Pancreas (tissue), 10 donors: ENCODE measurements around the gene PRKCQ. TPM values are rescaled to one million over a fixed set of nuclear protein-coding genes. Genes with fewer than 3 reads are reported as not detected.
"Not testable (repeated sequence)": the region's sequence is repeated elsewhere in the genome, so short reads cannot be mapped to it uniquely, and the experiment has no call there.

Experiments
- ATAC-seq, 4 donors: fragments of 200-7000 bp; cut with Tn5 transposase; one replicate each; pipeline versions ENCODE4 v1.8.0 to v1.9.1; 2020; ENCODE audit warnings: mild to moderate bottlenecking in 4 of 4, moderate library complexity in 4 of 4
- DNase-seq, 6 donors: peaks; one replicate each; pipeline ENCODE4 v3.0.0-alpha.2; 2020
- FAIRE-seq: peaks from 2 replicates; lab custom pipeline; 2012; peaks lifted over from hg19 to GRCh38; lab: Jason Lieb, UNC
- H3K27ac ChIP-seq, 4 donors: fragments of 200-600 bp; sonication (generic); 1 replicate in 3 of 4; 2 replicates in 1 of 4; pipeline versions ENCODE4 v1.5.0 to v1.8.0; 2020
- H3K27me3 ChIP-seq, 4 donors: fragments of 200-600 bp; one replicate each; pipeline ENCODE4 v1.8.0; 2021
- H3K36me3 ChIP-seq, 3 donors: fragments of 200-600 bp; sonication (generic) in 1 of 3; one replicate each; pipeline versions ENCODE4 v1.5.0 to v1.8.0; 2020 to 2021
- H3K4me1 ChIP-seq, 3 donors: fragments of 200-600 bp; one replicate each; pipeline ENCODE4 v1.8.0; 2021
- H3K4me3 ChIP-seq, 4 donors: fragments of 200-600 bp; sonication (generic) in 2 of 4; one replicate each; pipeline versions ENCODE4 v1.5.0 to v1.8.0; 2020 to 2021
- H3K9me3 ChIP-seq, 4 donors: fragments of 200-600 bp; one replicate each; pipeline ENCODE4 v1.8.0; 2021
- CTCF ChIP-seq, 4 donors: fragments of 200-600 bp; sonication (generic) in 3 of 4; IDR thresholded peaks; one replicate each; pipeline versions ENCODE4 v1.5.0 to v1.8.0; 2021; ENCODE audit warnings: antibody characterized with exemption in 4 of 4
- WGBS, 2 donors: extraction: QIAGEN DNeasy Blood & Tissue Kit; methylation state at CpG; one replicate each; pipeline ENCODE4 v1.1.7; 2013; 5-methylcytosine and 5-hydroxymethylcytosine counted together
- intact Hi-C, 3 donors: fragments of 100-400 bp; cut with DNase I; formaldehyde crosslinking; loops; one replicate each; pipeline versions ENCODE4 v1.11.1 to v1.14.2; 2022
- polyA plus RNA-seq, 2 donors: library from polyadenylated mRNA; stranded (reverse); fragments of 200-250 nt; gene quantifications; one replicate each; pipeline ENCODE4 v1.2.3, GENCODE V29; 2013
- total RNA-seq, 6 donors: library from RNA; stranded (reverse); fragmentation: NEBNext Ultra II Directional in 4 of 6; extraction: Animal tissue kit (Norgen Biotek cat#: 25700) in 4 of 6; gene quantifications; one replicate each; pipeline versions ENCODE4 v1.2.1 to v1.2.4, GENCODE V29; 2021 to 2023
- donor health status: healthy with polysubstance abuse.
- donor health status: DM: no; HTN: no; CAD: no; lungs with moderate emphysema.
- donor health status: DM: no; HTN: no; CAD: no.
- donor health status: control.
- donor health status: control.
- donor health status: Bipolar disorder and iron deficiency.
- donor health status: DM: yes; HTN: yes; CAD: no.
- donor health status: DM: no; HTN: no; CAD: no.
- donor health status: DM: no; HTN: no; CAD: no.
- donor health status: DM: yes; HTN: yes; CAD: no.

The PRKCQ gene
- total and polyA plus RNA-seq, 8 donors = 1.4 to 5.2 (median 3.4) TPM

DNA sequence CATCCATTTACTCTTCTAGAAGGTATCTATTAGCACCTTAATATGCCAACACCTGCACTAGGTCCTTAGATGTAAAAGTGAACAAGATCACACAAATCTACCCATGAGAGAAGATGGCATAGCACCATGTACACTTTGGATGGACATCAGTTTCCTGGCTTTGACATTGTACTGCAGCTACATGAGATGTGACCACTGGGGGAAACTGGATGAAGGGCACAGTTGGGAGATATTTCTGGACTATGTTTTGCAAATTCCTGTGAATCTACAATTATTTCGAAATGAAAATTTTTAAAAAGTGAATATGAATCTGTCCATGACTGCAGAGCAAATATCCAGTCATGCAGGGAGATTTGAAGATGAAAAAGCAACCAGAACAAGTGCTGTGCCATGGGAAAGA lies 124.5 kb downstream of the PRKCQ start:
- DNase-seq (no peak), ATAC-seq (no peak), FAIRE-seq (no peak)
- Histone ChIP-seq H3K9me3 (no peaks in the 10 kb centered on the region), H3K4me3 (no peak overlapping the region), H3K4me1 (no peaks in the 10 kb centered on the region), H3K36me3 (no peaks in the 10 kb centered on the region), H3K27me3 (no peaks in the 10 kb centered on the region), H3K27ac (no peak overlapping the region)
- intact Hi-C loops = no loop called here
- TF ChIP-seq CTCF (IDR thresholded peaks at IDR 0.05) = no peak
- WGBS, 2 donors = 89 to 90% methylated on average over 1 of the region's 1 CpG

DNA sequence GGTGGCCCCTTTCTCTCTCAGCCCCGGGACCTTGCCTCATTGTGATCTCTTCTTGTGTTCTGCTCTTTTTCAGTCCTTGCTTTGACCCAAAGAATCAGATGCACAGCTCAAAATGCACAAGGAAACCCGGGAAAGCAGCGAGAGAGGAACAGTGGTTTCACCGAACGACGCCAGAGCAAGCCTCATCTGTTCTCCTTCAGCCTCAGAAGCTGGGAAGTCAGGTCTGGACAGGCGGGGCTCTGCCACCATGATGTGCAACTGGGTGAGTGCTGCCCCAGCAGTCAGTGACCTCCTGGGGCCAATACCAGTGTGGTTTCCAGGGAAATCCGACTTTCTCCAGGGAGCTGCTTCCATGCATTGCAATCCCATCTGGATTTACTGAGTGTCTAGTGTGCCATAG lies 133.4 kb downstream of the PRKCQ start:
- H3K27ac ChIP-seq = no peak overlapping the region
- intact Hi-C loops = no loop called here
- no peak for ATAC-seq
- H3K9me3 ChIP-seq = no peaks in the 10 kb centered on the region
- H3K36me3 ChIP-seq = no peaks in the 10 kb centered on the region
- H3K27me3 ChIP-seq = no peaks in the 10 kb centered on the region
- no peak for DNase-seq
- TF ChIP-seq CTCF (IDR thresholded peaks at IDR 0.05) = no peak
- 95% methylated on average over 8 of the region's 8 CpGs for WGBS, 2 donors
- H3K4me1 ChIP-seq = no peaks in the 10 kb centered on the region
- H3K4me3 ChIP-seq = no peak overlapping the region
- FAIRE-seq = no peak

DNA sequence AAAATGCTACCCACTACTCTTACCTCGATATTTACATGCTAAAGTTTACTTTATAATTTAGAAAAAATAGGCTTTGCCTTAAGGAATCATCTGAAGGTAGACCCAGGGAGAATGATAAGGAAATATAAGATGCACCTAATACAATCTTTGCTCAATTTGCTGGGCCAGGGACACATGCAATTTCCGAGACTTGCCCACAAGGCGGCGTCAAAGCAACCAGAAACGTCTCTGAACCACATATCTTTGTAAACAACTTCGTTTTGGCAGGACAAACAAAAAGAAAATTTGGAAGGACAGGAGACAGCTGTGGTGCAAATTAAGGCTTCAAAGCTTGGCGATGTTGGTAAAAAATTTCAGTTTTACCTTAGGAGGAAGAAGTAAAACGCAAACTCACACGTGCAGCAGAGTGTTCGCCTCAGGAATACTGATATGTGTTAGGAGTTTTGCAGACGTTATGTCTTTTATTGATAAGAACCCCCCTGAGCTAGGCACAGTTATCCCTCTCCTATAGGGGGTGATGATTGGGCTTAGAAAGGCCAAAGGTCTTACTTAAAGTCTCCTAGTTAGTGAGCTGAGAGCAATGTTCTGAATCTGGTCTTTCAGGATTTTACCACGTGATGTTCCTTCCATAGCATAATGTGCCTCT lies 134.3 kb downstream of the PRKCQ start:
- Histone ChIP-seq H3K36me3 (no peaks in the 10 kb centered on the region), H3K9me3 (no peaks in the 10 kb centered on the region), H3K27me3 (no peaks in the 10 kb centered on the region), H3K27ac (no peak overlapping the region), H3K4me1 (no peaks in the 10 kb centered on the region), H3K4me3 (no peak overlapping the region)
- intact Hi-C loops = no loop called here
- WGBS, 2 donors = 51 to 55% methylated on average over 12 of the region's 12 CpGs
- ATAC-seq (peak in 1 of 4 donors; percentile 45), DNase-seq (no peak), FAIRE-seq (no peak)
- TF ChIP-seq CTCF (IDR thresholded peaks at IDR 0.05) = peak in 1 of 4 donors; percentile 20

- H3K27ac ChIP-seq, FAIRE-seq, H3K9me3 ChIP-seq, H3K36me3 ChIP-seq, H3K4me1 ChIP-seq, H3K4me3 ChIP-seq, intact Hi-C loops, ATAC-seq, DNase-seq, H3K27me3 ChIP-seq: not testable (repeated sequence)
- 83 to 94% methylated on average over 4 of the region's 4 CpGs for WGBS, 2 donors
These were observed 140.2 kb downstream of the PRKCQ start for GRCh38 chr10:6439875-6440274.

DNA sequence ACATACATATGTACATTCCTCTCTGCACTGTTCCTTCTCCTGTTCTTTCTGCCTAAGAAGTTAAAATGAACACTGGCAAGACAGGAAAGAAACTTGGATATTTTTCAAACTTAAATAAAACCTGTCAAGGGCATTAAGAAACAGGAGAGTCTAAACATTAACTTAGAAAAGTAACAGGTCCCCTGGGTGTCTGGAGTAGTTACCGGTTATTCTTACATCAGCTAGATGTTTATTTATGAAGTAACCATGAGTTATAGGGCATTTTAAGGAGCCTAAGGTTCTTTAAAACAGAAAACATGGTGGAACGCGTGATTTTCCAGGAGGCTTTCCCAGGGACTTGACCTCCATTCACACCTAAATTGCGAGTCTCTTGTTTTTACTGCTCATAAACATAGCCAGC lies 148.2 kb downstream of the PRKCQ start:
- no peaks in the 10 kb centered on the region for H3K36me3 ChIP-seq
- no peaks in the 10 kb centered on the region for H3K4me1 ChIP-seq
- FAIRE-seq (no peak), ATAC-seq (no peak), DNase-seq (no peak)
- 44 to 48% methylated on average over 4 of the region's 4 CpGs for WGBS, 2 donors
- H3K9me3 ChIP-seq = no peaks in the 10 kb centered on the region
- H3K27me3 ChIP-seq = no peaks in the 10 kb centered on the region
- H3K27ac ChIP-seq = no peak overlapping the region
- no peak for TF ChIP-seq CTCF (IDR thresholded peaks at IDR 0.05)
- intact Hi-C loops = no loop called here
- H3K4me3 ChIP-seq = no peak overlapping the region
